Measurements from ENCODE around the gene ZNF503.
"Not testable (repeated sequence)": the region's sequence is repeated elsewhere in the genome, so short reads cannot be mapped to it uniquely, and the experiment has no call there.

ZNF503 gene

DNA sequence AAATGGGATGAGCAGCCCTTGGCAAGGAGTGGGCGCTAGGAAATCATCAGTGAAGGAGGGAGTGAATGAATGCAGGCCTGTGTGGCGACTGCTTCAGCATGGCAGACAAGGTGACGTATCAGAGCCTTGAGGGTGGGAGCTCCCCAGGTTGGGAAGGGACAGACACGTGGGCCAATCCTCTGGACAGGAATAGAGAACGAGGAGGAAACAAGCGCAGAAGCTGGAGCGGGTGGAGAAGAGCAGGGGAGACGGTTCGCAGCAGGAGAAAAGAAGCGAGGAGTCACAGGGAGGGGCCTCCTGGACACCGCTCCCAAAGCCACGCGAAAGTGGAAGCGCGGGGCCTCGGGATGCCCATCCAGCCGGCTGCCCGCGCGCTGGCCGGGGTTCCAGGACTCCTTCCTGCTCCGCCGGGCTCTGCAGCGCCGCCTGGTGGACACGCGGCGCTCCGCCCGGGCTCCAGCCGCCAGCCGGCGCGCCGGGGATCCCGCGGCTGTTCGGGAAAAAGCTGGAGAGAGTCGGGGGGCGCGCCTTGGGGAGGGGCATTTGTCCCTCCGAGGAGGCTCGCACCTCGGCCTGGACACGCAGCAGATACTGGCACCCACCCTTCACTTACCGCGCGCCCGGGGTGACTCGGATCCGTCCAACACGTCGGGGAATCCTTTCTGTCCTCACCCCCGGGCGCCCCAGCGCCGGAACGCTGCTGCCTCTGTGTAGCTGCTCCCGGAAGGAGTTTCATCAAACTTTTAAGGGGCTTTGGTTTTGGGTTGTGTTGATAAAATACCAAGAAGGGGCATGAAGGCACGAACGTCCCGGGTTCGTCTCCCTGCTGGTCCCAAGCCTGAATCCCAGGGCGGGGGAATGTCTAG, 6.3 kb downstream of the ZNF503 start:
- no peak for ATAC-seq

DNA sequence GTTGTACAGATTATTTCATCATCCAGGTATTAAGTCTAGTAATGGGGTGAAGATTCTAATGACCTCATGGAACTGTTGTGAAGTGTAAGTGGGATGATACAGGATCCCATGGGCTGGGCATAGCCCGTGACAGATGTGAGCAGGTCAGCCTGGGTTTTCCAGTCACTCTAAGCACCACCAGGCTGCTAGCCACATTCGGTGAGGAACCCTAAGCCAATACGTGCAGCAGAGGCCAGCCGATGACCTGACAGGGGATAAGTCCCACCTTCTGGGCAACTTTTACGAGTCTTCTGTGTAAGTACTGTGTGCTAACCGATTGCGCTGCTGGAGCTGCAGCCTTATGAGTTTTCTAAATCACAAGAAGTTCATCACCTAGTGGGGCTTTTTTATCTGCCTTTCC, 7.3 kb downstream of the ZNF503 start:
- ATAC-seq, result no peak

DNA sequence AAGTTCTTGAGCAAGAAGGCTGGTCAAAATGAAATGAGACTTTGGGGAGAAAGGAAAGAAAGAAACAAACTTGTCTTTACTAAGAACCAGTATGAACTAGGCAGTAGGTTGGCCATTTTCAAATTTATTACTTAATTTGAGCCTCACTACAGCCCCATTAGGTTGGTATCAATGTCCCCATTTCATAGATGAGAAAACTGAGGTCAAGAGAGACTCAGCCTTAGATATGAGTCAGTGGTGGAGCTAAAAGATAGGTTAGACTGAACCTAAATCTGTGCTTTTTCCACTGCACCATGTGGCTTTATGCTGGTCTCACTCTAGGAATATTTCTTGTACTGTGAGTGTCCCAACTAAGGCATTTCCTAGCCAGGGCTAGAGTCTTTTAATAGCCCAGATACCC, 8.8 kb downstream of the ZNF503 start:
- ATAC-seq, result no peak

DNA sequence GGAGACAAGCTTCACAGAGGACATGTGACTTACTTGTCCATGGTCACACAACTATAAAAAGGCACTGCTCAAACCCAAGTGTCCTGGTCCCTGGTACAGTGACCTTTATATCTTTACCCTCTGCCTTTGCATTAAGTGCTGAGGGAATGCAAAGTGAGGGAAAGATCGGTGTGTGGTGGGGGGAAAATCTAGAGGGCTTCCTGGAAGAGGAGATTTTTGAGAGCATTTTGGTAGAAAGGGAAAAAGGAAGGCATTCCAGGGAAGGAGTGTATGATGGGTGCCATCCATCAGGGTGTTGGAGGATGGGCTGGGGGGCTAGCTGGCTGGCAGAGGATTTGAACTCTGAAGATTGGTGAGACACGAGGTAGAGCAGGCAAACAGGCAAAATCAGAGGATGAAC, 9.3 kb downstream of the ZNF503 start:
- no peak for ATAC-seq

DNA sequence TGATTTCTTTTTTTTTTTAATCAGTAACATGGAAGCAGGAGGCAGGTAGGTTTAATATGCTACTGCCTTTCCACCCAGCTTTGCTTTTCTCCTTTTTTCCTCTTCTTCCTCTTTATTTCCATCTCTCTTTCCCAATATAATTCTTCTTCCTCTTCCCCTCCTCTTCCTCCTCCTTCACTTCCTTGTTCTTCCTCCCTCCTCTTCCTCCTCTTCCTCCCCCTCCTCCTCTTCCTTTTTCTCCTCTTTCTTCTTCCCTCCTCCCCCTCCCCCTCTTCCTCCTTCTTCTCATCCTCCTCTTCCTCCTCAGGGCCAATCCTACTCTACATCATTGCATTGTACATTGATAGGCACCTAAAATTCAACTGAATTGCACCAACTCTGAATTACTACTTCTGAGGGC, 11.4 kb downstream of the ZNF503 start:
- no peak for ATAC-seq

DNA sequence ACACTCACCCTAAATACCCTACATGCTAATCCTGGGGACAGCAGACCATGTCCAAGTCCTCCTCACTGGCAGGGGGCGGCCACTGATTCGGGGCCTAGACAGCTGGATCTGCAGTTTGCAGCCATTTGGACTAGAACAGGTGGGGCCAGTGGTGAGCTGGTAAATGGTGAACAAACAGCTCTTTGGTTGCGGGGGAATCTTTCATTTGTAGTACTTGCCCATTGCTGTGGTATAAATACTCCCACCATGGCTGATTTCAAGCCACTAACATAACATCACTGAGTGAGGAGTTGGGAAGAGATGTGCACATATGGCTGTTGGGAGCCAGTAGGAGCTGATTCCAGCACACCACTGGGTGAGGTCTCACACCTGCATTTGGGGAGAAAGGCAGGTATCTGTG, 13.5 kb downstream of the ZNF503 start:
- ATAC-seq, result no peak

DNA sequence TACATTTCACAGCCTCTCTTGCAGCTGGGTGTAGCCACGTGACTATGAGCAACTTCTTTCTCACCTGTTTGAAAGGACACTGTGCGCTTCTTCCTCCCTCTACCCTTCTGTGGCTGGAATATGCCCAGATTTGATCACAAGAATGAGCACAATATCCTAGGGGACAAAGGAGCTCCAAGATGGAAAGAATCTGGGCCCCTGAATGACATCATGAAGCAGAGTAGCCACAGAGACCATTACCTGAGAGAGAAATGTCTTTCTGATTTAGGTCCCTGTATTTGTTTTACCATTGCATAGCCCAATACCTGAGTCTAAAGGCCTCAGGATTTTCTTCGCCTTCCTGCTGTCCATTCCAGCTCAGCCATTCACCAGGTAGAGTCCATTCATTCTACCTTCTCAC, 15.4 kb downstream of the ZNF503 start:
- no peak for ATAC-seq

DNA sequence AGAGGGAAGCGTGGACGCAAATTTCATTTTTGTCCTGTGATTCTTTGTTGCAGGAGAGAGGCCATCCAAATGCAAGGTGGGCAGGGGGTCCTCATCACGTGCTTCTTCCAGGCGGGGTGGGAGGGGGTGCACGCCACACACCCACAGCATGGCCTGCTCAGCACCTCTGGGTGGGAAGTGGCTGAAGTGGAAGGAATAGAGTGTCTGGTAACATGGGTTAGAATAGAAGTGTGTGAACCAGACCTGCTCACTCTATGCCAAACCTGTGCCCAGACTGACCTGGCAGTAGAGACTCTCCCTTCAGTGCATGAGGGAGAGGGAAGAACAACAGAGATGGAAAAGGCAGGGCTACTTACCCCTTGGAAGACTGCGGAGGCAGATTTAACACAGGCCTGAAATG, 21.7 kb downstream of the ZNF503 start:
- no peak for ATAC-seq

DNA sequence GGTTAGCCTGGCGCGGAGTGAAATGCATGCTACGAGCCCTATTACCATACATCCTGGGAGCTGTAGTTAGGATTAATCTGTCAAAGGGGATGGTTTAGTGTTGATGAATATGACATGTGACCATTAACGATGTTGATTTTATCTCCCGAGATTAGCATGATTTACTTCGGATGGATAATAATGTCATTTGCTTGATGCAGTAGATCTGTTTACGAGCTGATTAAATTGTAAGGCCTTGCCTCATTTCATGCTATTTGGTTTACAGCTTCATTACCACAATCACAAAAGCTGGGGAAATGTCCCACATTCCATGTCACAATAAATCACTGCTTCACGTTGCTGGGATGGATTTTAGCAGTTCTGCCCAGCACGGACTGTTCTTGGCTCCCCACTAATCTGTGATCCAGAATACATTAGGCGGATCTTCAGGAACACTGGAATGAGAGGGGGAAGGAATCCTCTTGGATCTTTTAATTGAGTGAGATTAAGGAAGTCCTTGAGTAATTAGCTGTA, 22.3 kb downstream of the ZNF503 start:
- ATAC-seq, result no peak

DNA sequence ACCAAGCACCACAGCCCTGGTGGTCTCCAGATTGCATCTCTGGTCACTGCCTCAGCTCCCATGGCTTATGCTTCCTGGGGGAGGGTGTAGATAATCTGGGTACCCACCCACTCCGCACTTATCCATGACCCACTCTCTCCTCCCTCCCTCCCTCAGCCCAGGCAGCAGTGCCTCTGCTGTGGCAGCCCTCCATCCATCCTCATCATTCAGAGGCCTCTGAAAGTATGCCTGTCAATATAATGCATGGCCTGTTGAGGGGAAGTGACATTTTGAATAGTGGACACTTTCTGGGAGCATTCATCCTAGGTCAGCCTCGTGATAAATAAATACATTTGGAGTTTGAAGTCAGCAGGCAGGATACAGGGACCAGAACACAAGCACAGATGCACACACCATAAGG, 23.2 kb downstream of the ZNF503 start:
- no peak for ATAC-seq

DNA sequence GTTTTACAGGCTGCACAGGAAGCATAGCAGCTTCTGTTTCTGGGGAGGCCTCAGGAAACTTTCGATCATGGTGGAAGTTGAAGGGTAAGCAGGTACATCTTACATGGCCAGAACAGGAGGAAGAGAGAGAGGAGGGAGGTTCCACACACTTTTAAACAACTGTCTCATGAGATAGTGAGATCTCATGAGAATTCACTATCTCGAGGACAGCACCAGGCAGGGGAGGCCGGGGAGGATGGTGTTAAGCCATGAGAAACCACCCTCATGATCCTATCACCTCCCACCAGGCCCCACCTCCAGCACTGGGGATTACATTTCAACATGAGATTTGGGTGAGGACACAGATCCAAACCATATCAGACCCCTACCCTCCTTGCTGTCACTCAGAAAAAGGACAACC, 23.7 kb downstream of the ZNF503 start:
- ATAC-seq, result no peak

DNA sequence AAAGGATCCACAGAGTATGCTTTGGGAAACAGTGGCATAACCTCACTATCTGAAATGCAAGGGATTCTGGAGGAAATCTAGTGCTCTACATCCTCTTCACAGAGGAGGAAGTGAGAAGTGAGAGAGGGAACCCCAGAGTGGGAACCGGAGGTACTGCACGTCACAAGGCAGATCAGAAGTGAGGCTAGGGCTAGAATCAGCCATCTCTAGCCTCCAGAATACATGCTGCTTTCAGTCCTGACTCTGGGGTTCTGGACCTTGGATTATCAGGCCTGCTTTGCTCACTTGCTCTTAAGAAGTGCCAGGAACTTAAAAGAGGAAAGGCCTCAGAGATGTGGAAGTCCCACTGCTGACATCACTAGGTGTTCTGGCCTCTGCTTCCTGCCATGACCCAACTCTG, 25.7 kb downstream of the ZNF503 start:
- no peak for ATAC-seq

DNA sequence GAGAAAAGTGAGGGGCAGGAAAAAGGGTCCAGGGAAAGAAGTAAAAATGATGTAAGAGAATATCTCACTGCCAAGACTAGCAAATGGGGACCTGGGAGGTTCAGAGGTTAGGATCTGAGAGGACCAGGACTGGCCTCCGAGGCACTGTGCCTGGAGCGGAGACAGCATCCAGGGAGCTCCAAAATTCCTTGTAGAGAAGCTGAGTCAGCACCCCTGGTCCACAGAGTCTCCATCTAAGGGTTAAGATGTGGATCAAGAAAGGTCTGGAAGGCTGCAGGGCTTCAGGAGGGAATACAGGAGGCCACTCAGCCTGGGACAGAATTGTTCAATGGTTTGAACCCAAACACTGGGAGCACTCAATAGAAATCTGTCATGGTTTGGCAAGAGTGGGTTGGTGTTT, 30.6 kb downstream of the ZNF503 start:
- ATAC-seq, result no peak

DNA sequence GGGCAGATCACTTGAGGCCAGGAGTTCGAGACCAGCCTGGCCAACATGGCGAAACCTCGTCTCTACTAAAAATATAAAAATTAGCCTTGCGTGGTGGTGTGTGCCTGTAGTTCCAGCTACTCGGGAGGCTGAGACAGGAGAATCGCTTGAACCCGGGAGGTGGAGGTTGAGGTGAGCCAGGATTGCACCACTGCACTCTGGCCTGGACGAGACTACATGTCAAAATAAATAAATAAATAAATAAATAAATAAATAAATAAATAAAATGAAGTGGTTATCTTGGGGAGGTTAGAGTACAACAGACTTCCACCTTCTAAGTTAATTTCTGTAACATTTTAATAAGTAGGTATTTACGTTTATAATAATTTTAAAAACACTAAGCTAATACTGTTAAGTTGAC, 31.7 kb downstream of the ZNF503 start:
- ATAC-seq, result not testable (repeated sequence)

DNA sequence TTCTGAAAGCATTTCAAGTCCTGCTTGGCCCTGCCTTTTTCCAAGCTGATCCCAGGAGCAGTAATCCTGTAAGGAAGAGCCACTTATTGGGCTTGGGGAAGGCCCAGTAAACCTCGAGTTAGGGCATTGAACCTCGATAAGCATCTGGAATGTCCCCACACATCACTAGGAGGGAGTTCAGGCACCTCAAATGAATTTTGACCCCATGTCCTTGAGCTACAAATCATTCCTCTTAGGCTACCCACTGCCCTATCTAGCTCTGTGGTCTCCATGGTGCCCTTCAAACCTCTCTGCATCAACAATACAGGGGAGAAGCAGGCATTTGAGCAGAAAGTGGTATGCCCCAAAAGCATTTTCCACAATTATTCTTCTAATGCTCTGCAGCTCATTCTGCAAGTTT, 33.7 kb downstream of the ZNF503 start:
- no peak for ATAC-seq

DNA sequence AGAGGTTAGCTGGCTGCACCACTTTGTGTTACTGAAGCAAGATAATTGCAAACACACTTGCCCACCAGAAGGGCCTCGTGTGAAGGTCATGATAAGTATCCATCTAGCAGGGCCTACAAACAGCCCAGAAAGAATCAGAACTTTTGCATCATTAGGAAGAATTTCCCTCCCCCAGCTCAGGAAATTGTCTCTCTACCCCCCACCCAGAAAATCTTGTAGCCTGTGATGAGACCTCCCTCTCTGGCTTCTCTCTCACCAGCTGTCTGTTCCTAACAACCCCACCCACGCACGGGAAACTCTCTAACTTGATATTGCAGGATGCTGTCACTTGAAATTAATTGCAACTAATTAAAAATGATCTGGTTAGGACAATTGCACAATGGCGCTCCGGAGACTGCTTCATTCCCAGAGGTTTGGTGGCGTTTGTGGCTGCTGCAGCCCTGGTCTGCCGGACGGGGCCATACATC, 34.5 kb downstream of the ZNF503 start:
- ATAC-seq, result no peak

DNA sequence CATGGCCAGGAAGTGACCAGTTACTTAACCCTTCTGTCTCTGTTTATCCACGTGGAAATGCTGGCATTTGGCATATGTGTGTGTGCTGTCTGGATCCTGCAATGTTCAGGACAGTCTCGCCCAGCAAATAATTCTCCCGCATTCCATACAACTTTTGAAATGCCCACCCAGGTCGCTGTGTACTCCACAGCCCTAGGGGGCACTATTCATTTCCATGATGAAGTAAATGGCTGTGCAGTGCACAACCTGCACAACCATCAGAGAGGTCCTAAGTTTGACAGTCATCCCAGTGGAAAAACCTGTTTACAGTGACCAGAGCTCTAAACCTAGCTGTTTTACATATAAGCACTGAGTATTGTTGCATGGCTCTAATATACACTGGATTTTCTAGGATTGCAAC, 38.1 kb downstream of the ZNF503 start:
- no peak for ATAC-seq

DNA sequence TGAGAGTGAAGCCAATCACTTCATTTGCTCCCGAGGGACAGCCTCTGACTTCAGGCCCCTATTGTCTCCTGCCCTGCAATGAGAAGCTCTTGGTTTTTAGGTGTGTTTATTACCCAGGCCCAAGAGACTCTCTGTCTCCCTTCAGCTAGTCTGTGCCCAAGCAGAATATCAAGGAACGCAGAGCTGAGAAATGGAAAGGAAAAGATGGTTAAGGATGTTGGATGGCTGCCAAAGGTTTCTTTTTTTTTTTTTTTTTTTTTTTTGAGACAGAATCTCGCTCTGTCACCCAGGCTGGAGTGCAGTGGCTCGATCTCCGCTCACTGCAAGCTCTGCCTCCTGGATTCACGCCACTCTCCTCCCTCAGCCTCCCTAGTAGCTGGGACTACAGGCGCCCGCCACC, 41.7 kb downstream of the ZNF503 start:
- not testable (repeated sequence) for ATAC-seq

DNA sequence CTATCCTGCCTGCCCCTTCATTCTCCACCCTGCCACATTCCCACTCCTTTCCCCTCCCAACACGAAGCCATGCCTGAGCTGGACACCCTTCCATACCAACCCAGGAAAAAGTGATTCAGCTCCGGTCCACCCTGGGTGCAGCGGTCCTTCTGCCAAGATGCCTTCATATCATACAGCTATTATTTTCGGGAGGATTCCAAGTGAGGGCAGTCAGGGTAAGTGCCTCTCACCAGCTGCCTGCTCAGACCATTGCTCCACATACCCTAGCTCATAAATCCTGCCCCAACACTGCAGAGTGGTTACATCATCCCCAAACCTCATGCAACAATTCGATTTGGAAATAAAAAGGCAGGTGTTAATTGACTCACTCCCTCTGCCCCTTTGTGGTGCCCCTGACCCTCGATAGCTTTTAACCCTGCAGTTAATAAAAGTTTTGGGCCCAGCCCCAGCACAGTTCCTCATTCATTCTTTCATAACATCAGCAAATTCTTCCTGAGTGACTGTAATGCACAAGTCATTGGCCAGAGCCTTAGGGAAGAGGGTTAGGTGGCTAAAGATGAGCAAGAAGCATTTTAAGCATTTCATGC, 42.6 kb downstream of the ZNF503 start:
- no peak for ATAC-seq

DNA sequence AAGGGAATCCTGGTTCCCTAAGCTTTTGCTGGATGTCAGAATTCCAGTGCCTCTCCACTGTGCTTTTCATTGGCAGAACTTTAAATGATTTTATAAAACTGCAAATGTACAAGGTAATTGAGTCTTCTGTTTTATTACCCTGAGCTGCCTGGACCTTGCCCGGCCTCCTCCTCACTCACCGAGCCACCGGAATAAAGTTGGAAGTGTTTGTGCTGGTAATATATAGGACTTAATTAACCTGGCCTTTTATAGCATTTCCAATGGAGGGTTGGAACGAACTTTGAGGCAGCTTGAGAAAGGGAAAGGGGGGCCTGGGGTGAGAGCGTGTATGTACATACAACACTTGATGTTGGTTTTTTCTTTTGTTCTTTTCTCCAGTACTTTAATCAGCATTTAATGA, 43.4 kb downstream of the ZNF503 start:
- ATAC-seq, result no peak

DNA sequence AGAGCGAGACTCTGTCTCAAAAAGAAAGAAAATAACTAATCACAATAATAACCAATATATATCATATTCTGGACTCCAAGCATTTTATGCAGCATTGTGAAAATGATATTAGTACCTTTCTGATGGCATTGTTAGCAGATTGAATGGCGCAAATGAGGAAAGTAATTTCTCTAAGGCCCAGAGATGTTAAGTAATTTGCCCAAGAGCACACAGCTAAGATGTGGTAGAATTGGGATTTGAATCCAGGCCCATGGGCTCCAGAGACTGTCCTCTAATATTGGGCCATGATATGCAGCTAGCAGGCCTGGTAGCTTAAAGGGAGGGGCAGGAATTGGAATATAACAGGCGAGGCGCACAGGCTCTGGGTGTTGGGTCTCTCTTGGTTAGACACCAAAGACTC, 44.1 kb downstream of the ZNF503 start:
- ATAC-seq, result no peak

DNA sequence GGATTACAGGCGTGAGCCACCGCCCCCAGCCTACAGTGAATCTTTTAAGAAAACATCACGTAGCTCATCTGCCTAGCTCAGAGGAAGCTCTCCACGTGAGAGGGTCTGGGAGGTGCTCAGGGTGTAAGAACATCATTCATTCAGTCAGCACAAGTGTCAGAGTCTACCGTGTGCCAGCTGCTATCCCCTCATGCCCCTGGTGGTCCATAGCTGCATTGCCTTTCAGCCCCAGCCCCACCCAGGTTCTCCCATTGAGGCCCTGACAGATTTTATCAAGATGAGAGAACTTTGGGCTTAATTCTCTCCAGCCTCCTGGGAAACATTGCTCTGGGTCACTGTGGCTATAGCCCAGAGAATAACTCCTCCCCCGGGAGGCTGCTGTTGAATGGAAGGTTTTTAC, 45.1 kb downstream of the ZNF503 start:
- ATAC-seq, result no peak

DNA sequence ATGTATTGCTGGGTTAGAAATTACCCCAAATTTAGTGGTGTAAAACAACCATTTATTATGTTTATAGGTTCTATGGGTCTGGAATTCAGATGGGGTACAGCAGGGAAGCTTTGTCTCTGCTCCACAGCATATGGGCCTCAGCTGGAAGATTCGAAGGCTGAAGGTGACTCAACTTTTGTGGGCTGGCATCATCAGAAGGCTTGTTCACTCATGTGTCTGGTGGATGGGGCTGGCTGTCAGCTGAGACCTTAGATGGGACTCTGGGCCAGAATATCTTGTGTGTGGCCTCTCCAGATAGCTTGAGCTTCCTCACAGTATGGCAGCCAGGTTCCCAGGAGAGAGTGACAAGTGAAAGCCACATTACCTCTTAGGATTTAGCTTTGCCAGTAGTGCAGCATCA, 45.9 kb downstream of the ZNF503 start:
- ATAC-seq, result no peak

DNA sequence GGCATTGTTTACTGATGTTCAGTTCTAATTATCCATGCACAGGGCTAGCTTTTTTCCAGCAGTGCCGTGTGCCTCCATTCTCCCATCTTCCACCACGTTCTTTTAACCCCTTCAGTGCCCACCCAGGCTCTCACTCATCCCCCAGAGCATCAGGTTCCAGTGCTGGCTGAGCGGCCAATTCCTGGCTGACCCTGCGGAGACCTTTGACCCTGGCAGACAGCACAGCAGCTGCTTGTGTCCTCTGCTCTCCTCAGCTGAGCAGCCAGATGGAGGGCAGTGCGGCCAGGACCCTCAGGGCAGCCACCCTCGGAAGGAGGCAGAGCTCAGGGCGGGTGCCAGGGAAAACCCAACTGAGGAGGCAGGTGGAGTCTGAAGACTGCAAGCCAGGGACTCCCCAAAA, 48.4 kb downstream of the ZNF503 start:
- no peak for ATAC-seq
